PFSK-1 (cell line): ENCODE data around the gene TEPSIN.

Experiments used
- FOXP2 ChIP-seq: optimal IDR thresholded peaks from 2 replicates; pipeline ENCODE3; 2011; ENCODE audit warnings: borderline replicate concordance, control low read depth, inconsistent platforms; ENCODE audit not compliant: insufficient read depth; ENCODE audit errors: extremely low read length, extremely low read depth
- POLR2AphosphoS5 ChIP-seq: IDR thresholded peaks from 2 replicates; pipeline ENCODE4 v1.6.1; 2012; ENCODE audit warnings: low read depth, mild to moderate bottlenecking, control low read depth, low read length, moderate library complexity
- SIN3A ChIP-seq: IDR thresholded peaks from 2 replicates; pipeline ENCODE4 v1.6.1; 2012; ENCODE audit warnings: mild to moderate bottlenecking, low read length, moderate library complexity, borderline replicate concordance; ENCODE audit not compliant: insufficient read depth
- TAF1 ChIP-seq: IDR thresholded peaks from 2 replicates; pipeline ENCODE4 v1.6.1; 2012; ENCODE audit warnings: low read length, control low read depth, borderline replicate concordance; ENCODE audit not compliant: insufficient read depth
- TF ChIP-seq, protein P1 (sequence below), 2 experiments: IDR thresholded peaks; 2 replicates each; pipeline versions ENCODE4 v1.6.1 to v1.8.0; 2011 to 2012; ENCODE audit warnings: low read depth in 2 of 2, low read length in 2 of 2, control low read depth in 1 of 2, inconsistent platforms in 1 of 2, mild to moderate bottlenecking in 1 of 2, moderate library complexity in 1 of 2; ENCODE audit not compliant: insufficient read depth in 1 of 2

Gene TEPSIN

DNA sequence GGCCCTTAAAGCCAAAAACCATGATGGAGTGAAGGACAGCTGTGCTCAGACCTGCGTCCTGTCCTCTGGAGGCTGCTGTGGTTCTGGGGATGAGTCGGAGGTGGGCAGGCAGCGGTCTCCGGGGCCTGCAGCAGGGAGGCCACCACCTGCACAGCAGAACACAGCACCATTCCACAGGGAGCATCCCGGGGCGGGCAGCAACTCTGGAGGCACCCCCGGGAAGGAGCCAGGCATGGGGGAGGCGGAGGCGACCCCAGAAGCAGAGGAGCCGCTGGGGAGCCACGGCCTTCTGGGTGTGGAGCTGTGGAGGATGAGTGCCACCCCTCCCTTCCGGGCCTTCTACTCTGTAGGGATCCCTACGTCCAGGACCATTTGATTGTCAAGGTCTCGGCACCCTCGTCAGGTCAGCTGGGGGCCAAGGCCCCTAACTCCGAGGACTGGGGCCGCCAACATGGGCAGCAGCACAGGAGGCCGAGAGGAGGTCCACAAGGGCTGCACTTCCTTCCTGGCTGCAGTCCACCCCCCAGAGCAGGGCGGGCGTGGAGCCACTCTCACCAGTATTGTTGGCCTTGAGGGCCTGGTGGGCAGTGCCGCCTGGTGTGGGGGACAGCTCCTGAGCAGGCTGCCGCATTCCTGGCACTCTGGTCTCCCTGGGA, 39.9 kb downstream of the TEPSIN start:
- TF ChIP-seq, protein P1, sequence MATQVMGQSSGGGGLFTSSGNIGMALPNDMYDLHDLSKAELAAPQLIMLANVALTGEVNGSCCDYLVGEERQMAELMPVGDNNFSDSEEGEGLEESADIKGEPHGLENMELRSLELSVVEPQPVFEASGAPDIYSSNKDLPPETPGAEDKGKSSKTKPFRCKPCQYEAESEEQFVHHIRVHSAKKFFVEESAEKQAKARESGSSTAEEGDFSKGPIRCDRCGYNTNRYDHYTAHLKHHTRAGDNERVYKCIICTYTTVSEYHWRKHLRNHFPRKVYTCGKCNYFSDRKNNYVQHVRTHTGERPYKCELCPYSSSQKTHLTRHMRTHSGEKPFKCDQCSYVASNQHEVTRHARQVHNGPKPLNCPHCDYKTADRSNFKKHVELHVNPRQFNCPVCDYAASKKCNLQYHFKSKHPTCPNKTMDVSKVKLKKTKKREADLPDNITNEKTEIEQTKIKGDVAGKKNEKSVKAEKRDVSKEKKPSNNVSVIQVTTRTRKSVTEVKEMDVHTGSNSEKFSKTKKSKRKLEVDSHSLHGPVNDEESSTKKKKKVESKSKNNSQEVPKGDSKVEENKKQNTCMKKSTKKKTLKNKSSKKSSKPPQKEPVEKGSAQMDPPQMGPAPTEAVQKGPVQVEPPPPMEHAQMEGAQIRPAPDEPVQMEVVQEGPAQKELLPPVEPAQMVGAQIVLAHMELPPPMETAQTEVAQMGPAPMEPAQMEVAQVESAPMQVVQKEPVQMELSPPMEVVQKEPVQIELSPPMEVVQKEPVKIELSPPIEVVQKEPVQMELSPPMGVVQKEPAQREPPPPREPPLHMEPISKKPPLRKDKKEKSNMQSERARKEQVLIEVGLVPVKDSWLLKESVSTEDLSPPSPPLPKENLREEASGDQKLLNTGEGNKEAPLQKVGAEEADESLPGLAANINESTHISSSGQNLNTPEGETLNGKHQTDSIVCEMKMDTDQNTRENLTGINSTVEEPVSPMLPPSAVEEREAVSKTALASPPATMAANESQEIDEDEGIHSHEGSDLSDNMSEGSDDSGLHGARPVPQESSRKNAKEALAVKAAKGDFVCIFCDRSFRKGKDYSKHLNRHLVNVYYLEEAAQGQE (IDR thresholded peaks at IDR 0.05; ENCODE audit: insufficient read depth in 1 of 2, low read depth in 2 of 2, low read length in 2 of 2) = no peak
- TF ChIP-seq TAF1 = no peak
- no peak for TF ChIP-seq POLR2AphosphoS5
- no peak for TF ChIP-seq SIN3A
- no peak for TF ChIP-seq FOXP2

- TF ChIP-seq SIN3A (no peak), TAF1 (no peak), POLR2AphosphoS5 (no peak), FOXP2 (no peak)
- TF ChIP-seq, protein P1 (IDR thresholded peaks at IDR 0.05; ENCODE audit: insufficient read depth in 1 of 2, low read depth in 2 of 2, low read length in 2 of 2) = no peak
Measured at GRCh38 chr17:81197831-81198490, 40.9 kb downstream of the TEPSIN start.

DNA sequence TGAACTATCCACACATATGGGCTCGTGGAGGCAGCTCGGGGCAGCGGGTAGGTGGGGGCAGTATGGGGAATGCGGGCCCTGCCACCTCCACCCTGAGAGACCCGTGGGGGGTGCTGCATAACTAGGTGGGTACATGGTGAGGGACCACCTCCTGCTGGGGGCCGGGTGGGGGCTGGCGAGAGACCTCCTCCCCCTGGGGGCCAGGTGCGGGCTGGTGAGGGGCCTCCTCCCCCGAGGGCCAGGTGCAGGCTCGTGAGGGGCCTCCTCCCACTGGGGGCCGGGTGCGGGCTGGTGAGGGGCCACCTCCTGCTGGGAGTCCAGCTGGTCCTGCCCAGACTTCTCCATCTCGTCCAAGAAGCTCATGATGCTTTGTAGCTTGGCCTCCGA, 41.5 kb downstream of the TEPSIN start:
- TF ChIP-seq FOXP2 = no peak
- no peak for TF ChIP-seq SIN3A
- TF ChIP-seq POLR2AphosphoS5 = no peak
- TF ChIP-seq TAF1 = no peak
- TF ChIP-seq, protein P1 (IDR thresholded peaks at IDR 0.05; ENCODE audit: insufficient read depth in 1 of 2, low read depth in 2 of 2, low read length in 2 of 2) = no peak

DNA sequence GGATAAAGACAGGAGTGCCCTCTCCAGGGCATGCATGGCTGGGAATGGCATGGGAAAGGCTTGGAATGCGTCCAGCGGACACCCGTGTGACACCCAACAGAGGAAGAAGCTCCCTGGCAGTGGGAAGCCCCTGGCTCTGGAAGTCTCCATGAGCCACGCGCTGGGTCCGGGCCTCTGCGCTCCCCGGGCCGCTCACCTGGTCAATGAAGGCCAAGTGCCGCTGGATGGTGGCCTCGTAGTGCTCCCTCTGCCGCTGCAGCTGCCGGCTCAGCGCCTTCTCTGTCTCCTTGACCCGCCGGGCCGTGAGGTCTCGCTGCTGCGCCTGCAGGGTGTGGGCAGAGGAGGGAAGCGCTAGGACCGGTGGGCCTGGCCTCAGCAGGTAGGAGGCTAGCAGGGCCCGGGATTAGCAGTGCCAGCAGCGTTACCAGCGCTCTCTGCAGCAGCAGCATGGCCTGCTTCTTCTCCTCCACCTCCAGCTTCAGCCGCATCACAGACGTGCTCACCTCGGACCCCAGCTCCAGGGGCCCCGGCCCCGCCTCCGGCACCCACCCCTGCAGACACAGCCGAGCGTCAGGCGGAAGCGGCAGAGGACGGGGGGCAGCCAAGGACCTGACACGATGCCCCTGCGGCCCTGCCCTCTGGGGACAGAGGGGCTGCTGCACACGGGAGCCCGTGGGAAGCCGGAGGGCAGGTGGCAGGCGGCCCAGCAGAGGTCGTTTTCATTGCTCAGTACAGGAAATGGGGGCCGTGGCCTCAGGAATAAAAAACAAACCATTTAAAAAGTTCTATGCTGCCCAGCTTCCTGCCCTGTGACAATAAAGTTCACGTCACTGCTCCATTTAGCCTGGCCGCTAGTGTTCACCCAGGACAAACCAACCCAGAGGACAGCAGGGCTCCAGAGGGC, 42.1 kb downstream of the TEPSIN start:
- TF ChIP-seq FOXP2 (no peak), TAF1 (no peak), SIN3A (no peak), POLR2AphosphoS5 (no peak)
- TF ChIP-seq, protein P1 (IDR thresholded peaks at IDR 0.05; ENCODE audit: insufficient read depth in 1 of 2, low read depth in 2 of 2, low read length in 2 of 2) = no peak
